ENCODE data around the gene TPD52L1.

DNA sequence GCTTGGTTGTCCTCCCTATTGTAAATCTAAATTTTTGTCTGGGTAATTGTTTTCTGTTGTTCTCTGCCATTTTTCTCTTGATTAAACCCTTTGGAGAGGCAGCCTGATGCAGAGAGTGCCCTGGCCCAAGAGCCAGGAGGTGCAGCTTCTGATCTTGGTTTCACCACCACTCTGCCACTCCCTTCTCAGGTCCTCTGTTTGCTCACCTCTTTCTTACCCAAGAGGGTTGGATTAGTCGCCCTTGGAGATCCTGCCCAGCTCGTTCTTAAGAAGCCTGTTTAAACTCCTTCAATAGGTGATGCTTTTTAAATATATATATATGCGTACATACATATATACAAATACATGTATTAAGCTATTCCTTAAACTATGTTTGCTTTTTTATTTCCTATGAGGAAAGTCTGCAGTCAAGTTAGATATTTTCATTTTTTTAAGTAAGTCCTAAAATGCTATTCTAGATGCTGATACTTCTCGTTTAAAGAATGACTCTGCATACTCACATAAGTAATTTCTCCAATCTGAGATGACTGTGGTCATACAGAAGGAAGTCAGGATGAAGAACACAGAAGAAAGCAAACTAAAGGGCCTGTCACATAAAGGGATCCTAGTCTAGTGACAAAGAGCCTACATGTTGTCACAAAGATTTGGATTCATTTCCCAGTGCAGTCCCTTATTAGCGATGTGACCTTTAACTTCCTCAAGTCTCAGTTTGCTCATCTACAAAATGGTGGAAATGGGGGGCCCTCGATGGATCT is 19.9 kb downstream of the TPD52L1 start:
- TF ChIP-seq ZNF263 (CRISPR knock-in tag; IDR thresholded peaks at IDR 0.05) (no peak), SMAD1 (CRISPR knock-in tag; IDR thresholded peaks at IDR 0.05; ENCODE audit: borderline replicate concordance, low read depth) (no peak), RBFOX2 (IDR thresholded peaks at IDR 0.05; ENCODE audit: low read depth, low read length) (no peak), CTCF (CRISPR knock-in tag; IDR thresholded peaks at IDR 0.05) (no peak), MAFK (conservative IDR thresholded peaks at IDR 0.05 in 1 of 2, IDR thresholded peaks at IDR 0.05 in 1 of 2; ENCODE audit: low read length in 2 of 2) (no peak)
